Left ventricle myocardium superior (tissue), 1 donor: ENCODE data around the gene ZNF326. TPM values are rescaled to one million over a fixed set of nuclear protein-coding genes. Genes with fewer than 3 reads are reported as not detected.
A peak's percentile ranks its signal among the peaks of the same experiment; 100 is the strongest.
"Not testable (repeated sequence)": the region's sequence is repeated elsewhere in the genome, so short reads cannot be mapped to it uniquely, and the experiment has no call there.

ENCODE experiments used
- ATAC-seq: fragments of 200-7000 bp; cut with Tn5 transposase; one replicate; pipeline ENCODE4 v1.9.1; 2020; ENCODE audit warnings: mild to moderate bottlenecking, moderate library complexity
- DNase-seq: peaks from one replicate; pipeline ENCODE4 v3.0.0-alpha.2; 2020
- intact Hi-C: fragments of 100-400 bp; cut with micrococcal nuclease; formaldehyde crosslinking; loops from one replicate; pipeline ENCODE4 v1.11.0; 2022
- total RNA-seq: library from RNA; stranded (reverse); fragmentation: NEBNext Ultra II Directional; extraction: Animal tissue kit (Norgen Biotek cat#: 25700); gene quantifications from one replicate; pipeline ENCODE4 v1.2.1, GENCODE V29; 2021
- donor health status: DM: no; HTN: yes; CAD: no; lungs with severe emphysema.

The ZNF326 gene
- total RNA-seq, 1 donor from 2014 or later: 17.0 TPM

GRCh38 chr1:89990976-89991831, 3.7 kb upstream of the ZNF326 start:
- DNase-seq (no peak), ATAC-seq (no peak)
- intact Hi-C loops: no loop called here

DNA sequence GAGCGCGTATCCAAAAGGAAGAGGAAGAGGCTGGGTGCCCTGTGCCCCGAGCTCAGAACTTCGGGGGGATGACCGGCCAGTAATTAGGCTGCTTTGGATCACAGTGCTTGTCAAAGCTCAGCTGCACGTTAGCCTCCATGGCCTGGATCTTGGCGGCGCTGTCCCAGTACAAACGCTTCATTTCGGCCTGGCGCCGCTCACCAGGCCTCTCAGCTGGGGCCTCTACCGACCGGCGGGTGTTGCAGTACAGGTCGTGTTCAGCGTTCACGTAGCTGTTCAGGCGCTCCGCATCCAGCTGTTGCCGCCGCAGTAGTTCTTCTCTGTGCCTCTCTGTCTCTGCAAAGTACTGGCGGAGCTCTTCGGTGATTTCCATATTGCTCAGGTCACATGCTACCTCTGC, 1.4 kb upstream of the ZNF326 start:
- intact Hi-C loops: no loop called here
- no peak for DNase-seq
- no peak for ATAC-seq

DNA sequence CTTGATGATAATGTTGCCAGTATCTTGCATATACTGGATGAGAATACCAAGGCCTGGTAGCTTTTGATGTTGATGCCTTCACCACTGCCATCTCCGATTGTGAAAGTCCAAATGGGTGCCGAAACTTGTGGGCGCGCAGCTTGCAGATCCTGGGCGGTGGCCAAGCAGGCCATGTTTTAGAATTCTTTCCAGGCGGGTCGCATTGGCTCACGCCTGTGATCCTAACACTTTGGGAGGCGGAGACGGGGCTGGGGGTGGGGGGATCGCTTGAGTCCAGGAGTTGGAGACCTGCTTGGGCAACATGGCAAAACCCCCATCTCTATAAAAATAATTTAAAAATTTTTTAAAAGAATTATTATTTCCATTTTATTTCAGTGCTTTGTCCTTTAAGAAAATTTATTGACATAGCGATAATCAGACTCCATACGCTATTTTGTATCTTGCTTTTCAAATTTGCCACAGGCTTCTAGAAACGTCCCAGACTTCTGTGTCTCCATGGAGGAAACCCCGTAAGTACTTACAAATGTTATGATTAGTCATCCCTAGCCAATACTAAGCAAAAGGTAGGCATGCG, 592 bp upstream of the ZNF326 start:
- ATAC-seq (no peak), DNase-seq (peak; percentile 40)
- intact Hi-C loops: no loop called here

DNA sequence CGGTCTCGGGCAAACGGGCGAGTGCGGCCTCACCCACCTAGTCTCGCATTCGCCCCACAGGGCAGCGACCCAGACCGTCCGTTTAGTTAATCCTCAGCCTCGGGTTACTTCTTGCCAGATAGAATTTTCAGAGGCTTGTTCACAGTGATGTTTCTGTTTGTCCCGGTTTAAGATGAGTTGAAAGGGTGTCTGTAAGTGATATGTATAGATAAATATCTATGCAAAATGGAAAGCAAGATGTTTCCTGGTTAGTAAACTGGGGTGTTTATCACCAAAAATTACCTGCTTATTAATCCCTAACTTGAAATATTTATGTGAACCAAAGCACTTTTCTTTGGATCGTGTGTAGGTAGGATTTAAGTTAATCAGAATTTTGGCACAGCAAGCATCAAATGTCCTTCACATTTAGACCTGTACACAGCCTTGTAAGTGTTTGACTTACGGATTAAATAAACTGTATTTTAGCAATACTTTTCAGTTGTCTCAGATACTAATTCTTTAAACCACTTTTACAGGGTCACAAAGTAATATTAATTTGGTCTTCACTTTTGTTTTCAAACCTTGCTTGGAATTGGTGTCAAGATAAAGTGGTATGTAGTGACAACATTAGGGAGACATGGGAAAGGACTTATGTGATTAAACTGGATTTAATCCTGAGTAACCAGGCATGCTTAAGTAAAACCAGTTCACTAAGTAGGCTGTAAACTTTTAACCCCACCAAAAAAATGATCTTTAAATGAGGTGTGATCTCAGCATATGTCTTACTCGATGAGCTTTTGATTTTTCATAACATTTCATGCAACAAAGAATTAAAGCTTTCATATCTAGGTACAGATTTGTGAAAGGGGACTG, 914 bp downstream of the ZNF326 start:
- intact Hi-C loops: no loop called here
- no peak for DNase-seq
- ATAC-seq: no peak

DNA sequence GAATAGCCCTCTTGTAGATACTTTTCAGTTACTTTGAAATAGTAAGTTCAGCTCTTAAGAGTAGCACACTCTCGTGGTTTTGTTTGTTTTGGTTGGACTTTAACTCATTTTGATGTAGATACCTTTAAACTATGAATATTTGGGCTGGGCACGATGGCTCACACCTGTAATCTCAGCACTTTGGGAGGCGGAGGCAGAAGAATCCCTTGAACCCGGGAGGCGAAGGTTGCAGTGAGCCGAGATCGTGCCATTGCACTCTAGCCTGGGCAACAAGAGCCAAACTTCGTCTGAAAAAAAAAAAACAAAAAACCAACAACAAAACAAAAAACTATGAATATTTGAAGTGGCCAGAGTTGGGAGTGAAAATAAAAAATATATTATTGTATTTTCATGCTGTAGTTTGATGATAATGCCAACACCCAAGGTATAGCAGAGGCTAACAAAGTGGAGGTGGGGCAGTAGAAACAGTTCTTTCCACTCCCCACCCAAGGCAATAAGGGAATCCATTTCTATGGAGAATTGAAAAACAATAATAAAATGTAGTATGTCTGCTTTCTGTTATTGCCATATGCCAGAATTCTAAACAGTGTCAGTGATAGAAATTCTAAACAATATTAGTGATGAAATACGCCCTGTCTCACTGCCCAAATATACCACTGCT, 1.7 kb downstream of the ZNF326 start:
- intact Hi-C loops: no loop called here
- ATAC-seq (no peak), DNase-seq (no peak)

GRCh38 chr1:89997152-89997551, 2.2 kb downstream of the ZNF326 start:
- ATAC-seq, intact Hi-C loops, DNase-seq: not testable (repeated sequence)

- intact Hi-C loops: no loop called here
- ATAC-seq: no peak
- DNase-seq: no peak
These were observed 3.4 kb downstream of the ZNF326 start for GRCh38 chr1:89998306-89998705.

- no peak for ATAC-seq
- intact Hi-C loops: no loop called here
- no peak for DNase-seq
These were observed 4.3 kb downstream of the ZNF326 start for GRCh38 chr1:89999208-89999607.

GRCh38 chr1:89999628-90000027, 4.7 kb downstream of the ZNF326 start:
- no peak for DNase-seq
- ATAC-seq: no peak
- intact Hi-C loops: no loop called here

DNA sequence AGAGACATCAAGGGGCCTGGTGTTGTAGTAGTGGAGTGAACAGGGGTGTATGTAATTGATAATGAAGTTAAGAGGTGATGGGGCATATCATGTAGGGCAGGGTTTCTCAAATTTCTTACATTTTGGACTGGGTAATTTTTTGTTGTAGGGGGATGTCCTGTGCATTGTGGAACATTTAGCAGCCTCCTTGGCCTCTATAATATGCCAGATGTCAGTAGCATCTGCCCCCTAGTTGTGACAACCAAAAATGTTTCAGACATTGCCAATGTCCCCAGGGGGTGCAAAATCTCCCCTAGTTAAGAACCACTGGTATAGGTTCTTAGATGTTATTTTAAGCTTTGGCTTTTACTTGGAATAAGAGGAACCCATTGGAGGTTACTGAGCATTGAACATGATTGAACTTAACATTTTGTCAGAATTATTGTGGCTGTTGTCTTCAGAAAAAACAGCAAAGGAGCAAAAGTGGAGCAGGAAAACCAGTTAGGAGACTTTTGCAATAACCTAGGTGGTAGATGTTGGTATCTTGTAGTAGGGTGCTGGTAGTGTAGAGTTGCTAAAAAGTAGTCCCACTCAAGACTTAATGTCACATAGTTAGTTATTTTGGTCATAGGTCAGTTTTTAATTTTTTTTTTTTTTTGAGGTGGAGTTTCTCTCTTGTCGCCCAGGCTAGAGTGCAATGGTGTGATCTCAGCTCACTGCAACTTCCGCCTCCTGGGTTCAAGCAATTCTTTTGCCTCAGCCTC, 6.2 kb downstream of the ZNF326 start:
- DNase-seq (no peak), ATAC-seq (no peak)
- intact Hi-C loops: no loop called here

- ATAC-seq: no peak
- no peak for DNase-seq
- intact Hi-C loops: no loop called here
These were observed 13.1 kb downstream of the ZNF326 start for GRCh38 chr1:90007979-90008404.

- DNase-seq (no peak), ATAC-seq (no peak)
- intact Hi-C loops: no loop called here
These were observed 17.4 kb downstream of the ZNF326 start for GRCh38 chr1:90012300-90012699.

- ATAC-seq: no peak
- intact Hi-C loops: no loop called here
- DNase-seq: no peak
These were observed 28.8 kb downstream of the ZNF326 start for GRCh38 chr1:90023691-90024090.

- intact Hi-C loops: no loop called here
- DNase-seq (no peak), ATAC-seq (no peak)
These were observed 32.4 kb downstream of the ZNF326 start for GRCh38 chr1:90027281-90027680.

GRCh38 chr1:90039652-90040051, 44.7 kb downstream of the ZNF326 start:
- DNase-seq (no peak), ATAC-seq (no peak)
- intact Hi-C loops: no loop called here

GRCh38 chr1:90043586-90043985, 48.7 kb downstream of the ZNF326 start:
- intact Hi-C loops: no loop called here

GRCh38 chr1:90044346-90044745, 49.4 kb downstream of the ZNF326 start:
- ATAC-seq (no peak), DNase-seq (no peak)
- intact Hi-C loops: no loop called here

More at GRCh38 chr1:90043586-90043985, 48.7 kb downstream of the ZNF326 start:
- DNase-seq (no peak), ATAC-seq (no peak)

- intact Hi-C loops: no loop called here
- ATAC-seq: no peak
- DNase-seq: no peak
These were observed 51.1 kb downstream of the ZNF326 start for GRCh38 chr1:90045853-90046563.
